Measurements from ENCODE around the gene CCT3.
A peak's percentile ranks its signal among the peaks of the same experiment; 100 is the strongest.

CCT3 gene

DNA sequence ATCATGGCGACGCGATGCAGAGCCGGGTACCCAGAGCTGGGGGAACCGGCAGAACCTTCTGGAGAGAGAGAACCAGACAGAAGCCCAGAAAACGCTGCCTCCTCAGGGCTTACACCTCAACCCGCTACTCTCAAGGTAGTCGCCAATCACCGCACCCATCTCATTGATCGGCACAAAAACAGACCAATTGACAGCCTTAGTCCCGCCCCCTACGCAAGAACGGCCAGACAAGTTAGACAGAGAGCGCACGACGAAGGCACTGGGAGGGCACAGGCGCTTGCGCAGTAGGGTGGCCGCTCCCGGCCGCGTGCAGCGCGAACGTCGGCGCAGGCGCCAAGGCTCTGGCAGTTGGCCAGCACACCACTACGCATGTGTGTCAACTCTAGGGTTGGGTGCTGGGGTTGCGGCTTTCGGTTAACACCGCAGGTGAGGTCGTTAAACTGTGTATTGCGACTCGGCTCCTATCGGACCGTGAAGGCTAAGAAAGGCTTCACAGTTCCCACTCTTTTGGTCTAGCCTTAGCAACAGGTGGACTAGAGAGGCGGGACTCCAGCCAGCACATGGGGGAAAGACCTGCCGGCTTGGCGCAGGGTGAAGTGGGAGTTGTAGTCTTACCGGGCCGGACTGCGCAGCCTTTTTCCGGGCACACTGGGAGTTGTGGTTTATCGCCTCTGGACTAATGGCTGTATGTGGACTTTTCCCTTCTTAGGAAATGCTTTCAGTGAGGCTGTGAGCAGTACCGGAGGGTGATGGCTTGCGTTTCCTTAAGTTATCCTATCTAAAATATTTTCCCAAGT, at the start of gene CCT3, which contains the start of gene TSACC:
TSS of gene CCT3 (minus strand) at position 113 of the 797 bp plus-strand sequence. CDS start at position 5, 108 bp downstream.
TSS of gene TSACC (plus strand) at position 347 of the 797 bp plus-strand sequence. CDS start 1,232 bp downstream, outside the sequence.
- TF ChIP-seq, protein P1, sequence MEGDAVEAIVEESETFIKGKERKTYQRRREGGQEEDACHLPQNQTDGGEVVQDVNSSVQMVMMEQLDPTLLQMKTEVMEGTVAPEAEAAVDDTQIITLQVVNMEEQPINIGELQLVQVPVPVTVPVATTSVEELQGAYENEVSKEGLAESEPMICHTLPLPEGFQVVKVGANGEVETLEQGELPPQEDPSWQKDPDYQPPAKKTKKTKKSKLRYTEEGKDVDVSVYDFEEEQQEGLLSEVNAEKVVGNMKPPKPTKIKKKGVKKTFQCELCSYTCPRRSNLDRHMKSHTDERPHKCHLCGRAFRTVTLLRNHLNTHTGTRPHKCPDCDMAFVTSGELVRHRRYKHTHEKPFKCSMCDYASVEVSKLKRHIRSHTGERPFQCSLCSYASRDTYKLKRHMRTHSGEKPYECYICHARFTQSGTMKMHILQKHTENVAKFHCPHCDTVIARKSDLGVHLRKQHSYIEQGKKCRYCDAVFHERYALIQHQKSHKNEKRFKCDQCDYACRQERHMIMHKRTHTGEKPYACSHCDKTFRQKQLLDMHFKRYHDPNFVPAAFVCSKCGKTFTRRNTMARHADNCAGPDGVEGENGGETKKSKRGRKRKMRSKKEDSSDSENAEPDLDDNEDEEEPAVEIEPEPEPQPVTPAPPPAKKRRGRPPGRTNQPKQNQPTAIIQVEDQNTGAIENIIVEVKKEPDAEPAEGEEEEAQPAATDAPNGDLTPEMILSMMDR (IDR thresholded peaks at IDR 0.05; ENCODE audit: poor library complexity, severe bottlenecking) = no peak
- Histone ChIP-seq H3K4me1 (ENCODE audit: insufficient read depth, poor library complexity, severe bottlenecking) (peaks cover 9% of the 10 kb centered on the region), H3K36me3 (ENCODE audit: low read depth) (peaks cover 42% of the 10 kb centered on the region), H3K27me3 (ENCODE audit: insufficient read depth, poor library complexity, severe bottlenecking) (no peaks in the 10 kb centered on the region), H3K9me3 (ENCODE audit: severe bottlenecking) (no peaks in the 10 kb centered on the region), H3K27ac (ENCODE audit: poor library complexity, severe bottlenecking) (peak within 1 kb of the TSS; percentile 58), H3K4me3 (ENCODE audit: severe bottlenecking) (peak within 1 kb of the TSS; percentile 65)
- peak; percentile 98 for DNase-seq (ENCODE audit: low spot score)
- peak; percentile 94 for ATAC-seq (ENCODE audit: low read depth)

DNA sequence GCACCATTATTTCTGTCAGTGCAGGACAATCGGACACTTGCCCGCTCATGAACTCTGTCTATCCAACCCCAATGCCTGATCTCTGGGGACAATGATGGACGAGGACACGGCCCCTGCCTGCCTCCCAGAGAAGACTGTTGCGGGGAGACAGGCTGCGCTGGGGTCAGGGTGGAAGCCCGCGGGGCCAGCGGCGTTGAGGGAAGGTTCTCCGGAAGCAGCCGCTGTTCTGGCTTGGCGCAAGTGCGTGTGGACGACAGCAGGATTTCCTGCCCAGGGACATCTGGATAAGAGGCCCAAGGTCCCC, 49.7 kb upstream of the CCT3 start:
- Histone ChIP-seq H3K4me1 (ENCODE audit: insufficient read depth, poor library complexity, severe bottlenecking) (no peaks in the 10 kb centered on the region), H3K27me3 (ENCODE audit: insufficient read depth, poor library complexity, severe bottlenecking) (no peaks in the 10 kb centered on the region), H3K9me3 (ENCODE audit: severe bottlenecking) (no peaks in the 10 kb centered on the region), H3K36me3 (ENCODE audit: low read depth) (no peaks in the 10 kb centered on the region), H3K4me3 (ENCODE audit: severe bottlenecking) (no peak overlapping the region), H3K27ac (ENCODE audit: poor library complexity, severe bottlenecking) (no peak overlapping the region)
- no peak for ATAC-seq (ENCODE audit: low read depth)
- no peak for DNase-seq (ENCODE audit: low spot score)
- TF ChIP-seq, protein P1 (IDR thresholded peaks at IDR 0.05; ENCODE audit: poor library complexity, severe bottlenecking) = no peak

DNA sequence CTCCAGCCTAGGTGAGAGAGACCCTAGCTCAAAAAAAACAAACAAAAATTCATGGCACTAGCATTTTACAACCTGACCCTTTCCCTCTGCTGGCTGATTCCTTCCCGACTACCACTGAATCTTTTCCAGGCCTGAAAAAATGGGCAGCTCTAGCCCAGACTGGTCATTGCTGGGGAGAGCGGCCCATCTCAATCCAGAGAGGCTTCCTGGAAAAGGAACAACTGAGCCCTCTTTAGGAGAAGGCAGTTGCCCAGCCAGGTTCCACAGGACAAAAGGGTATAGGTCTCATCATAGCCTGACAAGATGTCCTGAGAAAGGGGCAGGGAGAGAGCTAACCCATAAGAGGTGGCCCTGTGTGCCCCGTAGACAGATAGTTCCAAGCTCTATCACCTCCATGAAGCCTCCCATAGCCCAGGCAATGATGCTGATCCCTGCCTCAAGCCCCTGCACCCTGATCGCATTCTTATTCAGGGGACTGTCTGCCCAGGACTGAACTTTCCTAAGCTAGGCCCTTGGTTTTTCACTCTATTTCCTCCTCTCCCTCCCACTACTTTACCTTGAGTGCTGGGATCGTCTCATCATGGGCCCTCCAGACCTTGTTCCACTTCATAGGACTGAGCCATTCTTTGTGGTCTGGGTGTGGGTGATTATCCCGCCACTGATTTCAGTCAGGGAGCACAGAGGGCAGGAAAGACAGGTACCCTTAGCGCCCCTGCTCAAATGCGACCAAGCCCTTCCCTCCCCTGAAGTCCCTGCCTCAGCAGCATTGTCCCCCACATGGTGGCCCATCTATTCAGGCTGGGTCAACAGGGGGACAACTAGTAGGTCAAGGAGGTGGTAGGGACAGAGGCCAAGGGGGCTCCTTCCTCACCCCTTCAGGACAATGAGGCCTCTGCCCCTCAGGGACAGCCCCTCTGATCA, 49.1 kb upstream of the CCT3 start:
- Histone ChIP-seq H3K27ac (ENCODE audit: poor library complexity, severe bottlenecking) (no peak overlapping the region), H3K4me1 (ENCODE audit: insufficient read depth, poor library complexity, severe bottlenecking) (no peaks in the 10 kb centered on the region), H3K27me3 (ENCODE audit: insufficient read depth, poor library complexity, severe bottlenecking) (no peaks in the 10 kb centered on the region), H3K36me3 (ENCODE audit: low read depth) (no peaks in the 10 kb centered on the region), H3K4me3 (ENCODE audit: severe bottlenecking) (no peak overlapping the region), H3K9me3 (ENCODE audit: severe bottlenecking) (no peaks in the 10 kb centered on the region)
- ATAC-seq (ENCODE audit: low read depth) (no peak), DNase-seq (ENCODE audit: low spot score) (no peak)
- TF ChIP-seq, protein P1 (IDR thresholded peaks at IDR 0.05; ENCODE audit: poor library complexity, severe bottlenecking) = no peak

DNA sequence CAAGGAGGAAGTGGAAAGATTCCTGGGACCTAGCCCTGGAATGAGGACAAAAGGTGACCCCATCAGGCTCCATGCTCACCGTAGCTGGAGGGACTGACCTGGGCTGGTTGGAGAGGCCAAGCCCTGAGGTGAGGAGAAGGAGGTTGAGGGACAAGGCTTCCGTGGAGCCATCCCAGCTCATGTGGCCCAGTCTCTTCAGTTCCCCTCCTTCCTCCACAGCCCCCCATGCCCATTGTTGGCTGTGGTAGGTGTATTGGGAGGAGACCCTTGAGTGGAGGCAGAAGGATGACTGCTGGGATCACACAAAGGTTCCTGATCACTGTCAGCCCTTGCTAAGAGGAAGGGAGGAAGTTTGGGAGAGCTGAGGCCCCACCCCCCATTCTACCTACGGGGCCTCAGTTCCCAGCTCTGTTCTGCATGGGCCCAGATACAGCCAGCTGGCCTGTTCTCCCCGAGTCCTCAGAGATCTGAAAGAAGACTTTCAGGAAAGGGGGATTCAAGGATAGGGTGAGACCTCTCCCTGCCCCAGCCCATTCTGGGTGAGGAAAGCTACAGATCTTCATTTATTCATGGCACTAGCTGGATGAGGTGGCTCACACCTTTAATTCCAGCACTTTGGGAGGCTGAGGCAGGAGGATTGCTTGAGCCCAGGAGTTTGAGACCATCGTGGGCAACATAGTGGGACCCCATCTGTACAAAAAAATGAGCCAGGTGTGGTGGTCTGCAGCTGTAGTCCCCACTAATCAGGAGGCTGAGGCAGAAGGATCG, 48.2 kb upstream of the CCT3 start:
- Histone ChIP-seq H3K36me3 (ENCODE audit: low read depth) (no peaks in the 10 kb centered on the region), H3K4me1 (ENCODE audit: insufficient read depth, poor library complexity, severe bottlenecking) (no peaks in the 10 kb centered on the region), H3K27ac (ENCODE audit: poor library complexity, severe bottlenecking) (no peak overlapping the region), H3K27me3 (ENCODE audit: insufficient read depth, poor library complexity, severe bottlenecking) (no peaks in the 10 kb centered on the region), H3K9me3 (ENCODE audit: severe bottlenecking) (no peaks in the 10 kb centered on the region), H3K4me3 (ENCODE audit: severe bottlenecking) (no peak overlapping the region)
- DNase-seq (ENCODE audit: low spot score) (no peak), ATAC-seq (ENCODE audit: low read depth) (no peak)
- TF ChIP-seq, protein P1 (IDR thresholded peaks at IDR 0.05; ENCODE audit: poor library complexity, severe bottlenecking) = no peak

Data from RWPE2 (cell line).